Epithelial cell of proximal tubule (primary cell): ENCODE results near the gene HINT2. TPM values are rescaled to one million over a fixed set of nuclear protein-coding genes. Genes with fewer than 3 reads are reported as not detected.

Experiments used
- DNase-seq: peaks from one replicate; pipeline ENCODE4 v3.0.0-alpha.2; 2011; ENCODE audit warnings: low read depth
- H3K4me3 ChIP-seq: 2 replicates; pipeline ENCODE4 v1.5.1; 2011; ENCODE audit warnings: low read depth, mild to moderate bottlenecking, low read length
- total RNA-seq: library from RNA; depleted of rRNA; stranded (reverse); fragments of >200 nt; gene quantifications from 2 replicates; pipeline ENCODE4 v1.2.3, GENCODE V29; 2015
- TF ChIP-seq, protein P1 (sequence below): conservative IDR thresholded peaks from 2 replicates; pipeline ENCODE4 v1.5.1; 2012; ENCODE audit warnings: low read depth, mild to moderate bottlenecking, low read length

The HINT2 gene
- total RNA-seq, 1 donor from 2014 or later: 25.9 TPM

DNA sequence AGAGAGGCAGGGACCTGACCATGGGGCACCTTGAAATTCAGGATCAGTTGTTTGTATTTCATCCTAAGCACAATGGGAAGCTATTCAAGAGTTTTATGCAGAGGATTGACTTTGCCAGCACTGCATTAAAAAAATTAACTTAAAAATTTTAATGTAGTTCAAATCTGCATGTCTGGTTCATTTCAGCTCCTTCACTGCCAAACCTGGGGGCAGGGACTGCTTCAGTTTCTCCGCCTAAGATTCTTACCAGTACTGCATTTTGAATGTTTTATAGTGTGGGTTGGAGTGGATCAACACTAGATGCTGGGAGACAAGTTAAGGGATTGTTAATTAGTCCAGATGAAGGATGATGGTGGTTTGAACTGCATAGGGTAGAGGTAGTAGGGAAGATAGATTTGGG, 45.1 kb downstream of the HINT2 start:
- TF ChIP-seq, protein P1, sequence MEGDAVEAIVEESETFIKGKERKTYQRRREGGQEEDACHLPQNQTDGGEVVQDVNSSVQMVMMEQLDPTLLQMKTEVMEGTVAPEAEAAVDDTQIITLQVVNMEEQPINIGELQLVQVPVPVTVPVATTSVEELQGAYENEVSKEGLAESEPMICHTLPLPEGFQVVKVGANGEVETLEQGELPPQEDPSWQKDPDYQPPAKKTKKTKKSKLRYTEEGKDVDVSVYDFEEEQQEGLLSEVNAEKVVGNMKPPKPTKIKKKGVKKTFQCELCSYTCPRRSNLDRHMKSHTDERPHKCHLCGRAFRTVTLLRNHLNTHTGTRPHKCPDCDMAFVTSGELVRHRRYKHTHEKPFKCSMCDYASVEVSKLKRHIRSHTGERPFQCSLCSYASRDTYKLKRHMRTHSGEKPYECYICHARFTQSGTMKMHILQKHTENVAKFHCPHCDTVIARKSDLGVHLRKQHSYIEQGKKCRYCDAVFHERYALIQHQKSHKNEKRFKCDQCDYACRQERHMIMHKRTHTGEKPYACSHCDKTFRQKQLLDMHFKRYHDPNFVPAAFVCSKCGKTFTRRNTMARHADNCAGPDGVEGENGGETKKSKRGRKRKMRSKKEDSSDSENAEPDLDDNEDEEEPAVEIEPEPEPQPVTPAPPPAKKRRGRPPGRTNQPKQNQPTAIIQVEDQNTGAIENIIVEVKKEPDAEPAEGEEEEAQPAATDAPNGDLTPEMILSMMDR: no peak
- no peak for DNase-seq
- no peak overlapping the region for H3K4me3 ChIP-seq

DNA sequence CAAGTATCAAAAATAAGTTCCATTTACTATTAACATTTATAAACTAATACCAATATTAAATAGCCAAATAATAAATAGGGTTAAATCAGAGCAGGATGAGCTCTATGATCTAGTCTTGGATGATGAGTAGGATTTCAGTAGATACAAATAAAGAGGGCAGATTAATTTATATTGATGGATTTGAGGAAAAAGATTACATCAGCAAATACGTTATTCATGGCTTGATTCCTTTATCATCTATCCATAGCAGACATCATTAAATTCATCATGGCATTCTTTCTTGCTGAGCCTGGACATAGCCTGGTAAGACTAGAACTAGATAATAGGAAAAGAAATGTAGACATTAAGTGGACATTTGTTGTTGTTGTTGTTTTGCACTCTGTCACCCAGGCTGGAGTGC, 47.4 kb downstream of the HINT2 start:
- no peak overlapping the region for H3K4me3 ChIP-seq
- DNase-seq: no peak
- TF ChIP-seq, protein P1: no peak

DNA sequence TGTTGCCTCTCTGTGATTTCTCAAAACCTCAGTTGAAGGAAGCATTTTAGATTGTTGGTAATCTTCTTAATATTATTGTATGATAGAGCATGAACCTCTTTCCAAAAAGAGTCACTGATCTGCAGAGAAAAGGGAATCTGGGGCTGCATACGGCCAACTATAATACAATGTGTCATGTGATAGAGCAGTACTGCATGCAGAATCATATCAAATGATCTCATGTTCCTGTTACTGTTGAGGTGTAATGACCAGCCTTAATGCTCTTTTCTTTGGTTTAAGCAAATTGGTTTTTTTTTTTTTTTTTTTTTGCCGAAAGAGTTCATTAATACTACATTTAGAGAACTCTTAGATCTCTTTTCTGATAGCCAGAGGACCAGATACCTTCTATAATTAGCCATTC, 47.8 kb downstream of the HINT2 start:
- H3K4me3 ChIP-seq: no peak overlapping the region
- TF ChIP-seq, protein P1: no peak
- no peak for DNase-seq

DNA sequence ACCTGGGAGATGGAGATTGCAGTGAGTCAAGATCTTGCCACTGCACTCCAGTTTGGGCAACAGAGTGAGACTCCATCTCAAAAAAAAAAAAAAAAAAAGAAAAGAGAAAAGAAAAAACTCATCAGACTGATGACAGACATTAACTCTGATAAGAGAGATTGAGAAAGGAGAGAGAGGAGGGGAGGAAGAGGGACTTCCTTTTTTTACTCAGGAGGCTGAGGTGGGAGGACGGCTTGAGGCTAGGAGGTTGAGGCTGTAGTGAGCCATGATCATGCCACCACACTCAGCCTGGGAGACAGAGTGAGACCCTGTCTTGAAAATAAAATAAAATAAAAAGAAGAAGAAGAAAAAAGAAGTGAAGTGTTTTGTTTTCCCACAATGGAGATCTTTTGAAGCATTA, 51.0 kb downstream of the HINT2 start:
- TF ChIP-seq, protein P1: no peak
- DNase-seq: no peak
- H3K4me3 ChIP-seq: no peak overlapping the region

DNA sequence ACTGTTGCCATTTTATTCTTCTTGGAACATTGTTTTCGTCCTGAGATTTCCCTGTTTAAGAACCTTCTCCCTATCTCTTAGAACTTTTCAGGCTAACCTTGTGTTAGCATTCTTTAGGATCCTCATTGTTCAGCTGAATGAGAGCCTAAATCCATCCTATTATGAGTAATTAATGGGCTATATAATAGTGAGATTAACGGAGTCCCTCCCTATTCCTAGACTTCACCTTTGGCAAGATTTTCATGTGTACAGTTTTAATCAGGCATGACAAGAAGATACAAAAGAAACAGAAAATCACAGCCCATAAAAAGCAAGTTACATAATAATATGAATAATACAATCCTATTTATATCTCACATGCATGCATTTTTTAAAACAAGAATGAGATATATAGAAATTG, 51.7 kb downstream of the HINT2 start:
- no peak for DNase-seq
- TF ChIP-seq, protein P1: no peak
- no peak overlapping the region for H3K4me3 ChIP-seq

Other genes with a start within 250 kb of the HINT2 start
- 23.5 and 24.0 TPM in 2 replicates for gene TESK1, start 209.8 kb downstream of the HINT2 start, total RNA-seq
- 0.51 and 1.2 TPM in 2 replicates for gene CD72, start 196.6 kb downstream of the HINT2 start, total RNA-seq
- not detected in 2 replicates for gene SIT1, start 164.1 kb downstream of the HINT2 start, total RNA-seq
- 3,154 and 10,636 TPM in 2 replicates for gene RMRP, start 157.0 kb downstream of the HINT2 start, total RNA-seq
- 19.0 and 35.4 TPM in 2 replicates for gene CCDC107, start 156.8 kb downstream of the HINT2 start, total RNA-seq
- 11.9 and 17.5 TPM in 2 replicates for gene ARHGEF39, start 149.8 kb downstream of the HINT2 start, total RNA-seq
- gene CA9, start 141.1 kb downstream of the HINT2 start, total RNA-seq: 0.43 TPM in 1 of 2 replicates, not detected in the other
- gene TPM2, start 125.1 kb downstream of the HINT2 start, total RNA-seq: 265 and 267 TPM in 2 replicates
- 114 and 177 TPM in 2 replicates for gene TLN1, start 82.8 kb downstream of the HINT2 start, total RNA-seq
- 49.9 and 66.4 TPM in 2 replicates for gene CREB3, start 82.4 kb downstream of the HINT2 start, total RNA-seq
- 32.8 and 39.3 TPM in 2 replicates for gene GBA2, start 65.8 kb downstream of the HINT2 start, total RNA-seq
- 13.6 and 14.9 TPM in 2 replicates for gene RGP1, start 65.8 kb downstream of the HINT2 start, total RNA-seq
- not detected in 2 replicates for gene MSMP, start 60.8 kb downstream of the HINT2 start, total RNA-seq
- 7.3 and 11.0 TPM in 2 replicates for gene NPR2, start 23.5 kb downstream of the HINT2 start, total RNA-seq
- gene SPAG8, start 2.8 kb downstream of the HINT2 start, total RNA-seq: 0.12 and 0.14 TPM in 2 replicates
- gene FAM221B, start 13.7 kb upstream of the HINT2 start, total RNA-seq: not detected in 2 replicates
- 2.5 and 4.2 TPM in 2 replicates for gene TMEM8B, start 14.2 kb upstream of the HINT2 start, total RNA-seq
- gene OR13J1, start 55.4 kb upstream of the HINT2 start, total RNA-seq: not detected in 2 replicates
- 0.58 TPM in 1 of 2 replicates, not detected in the other for gene HRCT1, start 91.2 kb upstream of the HINT2 start, total RNA-seq
- 0.29 TPM in 1 of 2 replicates, not detected in the other for gene SPAAR, start 94.4 kb upstream of the HINT2 start, total RNA-seq
- gene OR2S2, start 143.1 kb upstream of the HINT2 start, total RNA-seq: not detected in 2 replicates
- 5.7 and 6.6 TPM in 2 replicates for gene RECK, start 221.9 kb upstream of the HINT2 start, total RNA-seq